Measurements from ENCODE around the gene FER. TPM values are rescaled to one million over a fixed set of nuclear protein-coding genes. Genes with fewer than 3 reads are reported as not detected.

Gene FER
- total and polyA plus RNA-seq, 2 of the 8 experiments (the other 6 are each of a cell fraction or from before 2014, with no cell fraction given), result 1.3 to 15.8 TPM

DNA sequence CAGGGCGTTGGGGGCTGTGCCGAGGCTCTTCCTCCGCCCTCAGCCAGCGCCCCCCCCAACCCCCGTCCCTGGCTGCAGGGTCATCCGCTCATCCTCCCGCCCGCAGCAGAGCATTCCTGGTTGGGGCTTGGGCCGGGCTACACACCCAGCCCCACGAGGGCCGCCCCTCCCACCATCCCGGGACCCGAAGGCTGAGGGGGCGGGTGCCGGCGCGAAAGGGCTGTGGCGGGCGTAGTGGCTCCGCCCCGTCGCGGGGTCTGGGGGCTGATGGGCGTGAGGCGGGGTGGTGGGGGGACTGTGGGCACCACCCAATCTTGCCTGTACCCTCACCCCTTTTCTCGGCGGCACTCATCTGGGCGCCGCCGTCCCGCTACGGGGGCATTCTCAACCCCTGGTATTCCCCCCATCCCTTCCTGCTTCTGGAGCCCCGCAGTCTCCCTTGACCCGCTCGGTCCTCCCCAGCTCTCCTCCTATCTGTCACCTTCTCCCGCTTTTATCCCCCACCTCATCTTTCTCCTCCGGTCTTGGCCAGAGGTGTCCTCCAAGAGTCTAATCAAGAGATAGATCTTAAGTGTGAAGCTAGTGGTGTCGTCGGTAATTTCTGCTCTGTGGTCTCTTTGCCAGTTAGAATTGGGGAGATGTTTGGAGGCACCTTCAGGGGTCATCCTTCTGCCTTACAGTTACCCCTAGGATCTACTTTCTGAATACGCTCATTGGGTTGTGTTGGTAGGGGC is 1.6 kb downstream of the FER start:
- H3K27me3 ChIP-seq (replicated peaks in 1 of 4; ENCODE audit: control insufficient read depth in 3 of 4, extremely low read depth in 1 of 4, insufficient read depth in 3 of 4, low read length in 3 of 4), result no peaks in the 10 kb centered on the region
- H3K4ac ChIP-seq (replicated peaks; ENCODE audit: insufficient read length, low read depth, low read length), result no peak overlapping the region
- peak overlapping the region; percentile 1 for H4K5ac ChIP-seq (ENCODE audit: insufficient read length, low read depth, low read length)
- FAIRE-seq, result no peak
- 3% methylated on average over 21 of the region's 40 CpGs; no CpG with 5 or more reads in 1 of the 2 experiments for WGBS, 2 experiments (ENCODE audit: extremely low coverage in 1 of 2, insufficient coverage in 1 of 2, insufficient read length in 1 of 2, insufficient replicate concordance in 2 of 2, low coverage in 1 of 2, low lambda C conversion rate in 2 of 2, missing lambda C conversion rate in 1 of 2)
- no peak overlapping the region for H3K56ac ChIP-seq (replicated peaks; ENCODE audit: insufficient read length, low read depth, low read length)
- ChIA-PET POLR2A (ENCODE audit: partially characterized antibody) (interaction anchor here (0.8 to 4.0 kb wide), 8 partner anchors 9 to 64 kb away, joined by 3 to 62 read pairs (median 6); no protein-coding TSS in a partner anchor), CTCF (ENCODE audit: partially characterized antibody) (interaction anchor here (1.1 to 2.2 kb wide), 4 partner anchors 14 to 68 kb away, joined by 3 to 11 read pairs (median 5); no protein-coding TSS in a partner anchor)
- H3K14ac ChIP-seq (ENCODE audit: insufficient read length), result no peak overlapping the region
- H3K36me3 ChIP-seq (ENCODE audit: control insufficient read depth in 2 of 4, insufficient read depth in 4 of 4, low read length in 3 of 4), result no peaks in the 10 kb centered on the region
- no peaks in the 10 kb centered on the region for H3K79me1 ChIP-seq (ENCODE audit: low read depth, low read length)
- 0 out of 2 replicates have a peak, but pooled peaks cover 3% of the 10 kb centered on the region for H3K23me2 ChIP-seq (ENCODE audit: low read depth, low read length)
- peak overlapping the region; percentile 74 to 100 (median 80) for H3K4me3 ChIP-seq (ENCODE audit: extremely low read depth in 1 of 4, insufficient read depth in 2 of 4, low read depth in 3 of 4, low read length in 4 of 4)
- H3K18ac ChIP-seq (ENCODE audit: extremely low read depth, low read length), result no peak overlapping the region; the same call in 1 of the 2 replicates
- peak overlapping the region; percentile 86 to 91 for H3K4me2 ChIP-seq (ENCODE audit: insufficient read depth in 1 of 2, low read depth in 2 of 2, low read length in 2 of 2)
- no peak overlapping the region for H2AK5ac ChIP-seq (ENCODE audit: low read depth, low read length)
- no peak overlapping the region; the same call in 1 of the 2 replicates for H2BK5ac ChIP-seq (ENCODE audit: low read depth, low read length)
- H4K8ac ChIP-seq (ENCODE audit: extremely low read depth, insufficient read depth, low read length), result peak overlapping the region; percentile 82; the same call in 1 of the 2 replicates
- peaks cover 0 to 14% of the 10 kb centered on the region in 2 experiments; a peak in 2 of 4 replicates for H3K79me2 ChIP-seq (ENCODE audit: control insufficient read depth in 1 of 2, insufficient read depth in 2 of 2, low read length in 2 of 2)
- H2BK15ac ChIP-seq (ENCODE audit: low read length), result no peak overlapping the region
- peak overlapping the region; percentile 74 for H2AFZ ChIP-seq (ENCODE audit: low read length)
- no peaks in the 10 kb centered on the region for H4K20me1 ChIP-seq (replicated peaks in 1 of 2; ENCODE audit: control insufficient read depth in 1 of 2, insufficient read depth in 2 of 2, low read length in 2 of 2)
- no peaks in the 10 kb centered on the region; a peak in 2 of 7 replicates for H3K4me1 ChIP-seq (replicated peaks in 1 of 4; ENCODE audit: control insufficient read depth in 3 of 4, insufficient read depth in 4 of 4, low read length in 3 of 4)
- no peak overlapping the region for H2BK20ac ChIP-seq (ENCODE audit: low read length)
- H3K27ac ChIP-seq (ENCODE audit: low read depth, low read length), result peak overlapping the region; percentile 39; the same call in 1 of the 2 replicates
- H3K9me3 ChIP-seq (ENCODE audit: insufficient read depth in 2 of 2, low read depth in 1 of 2, low read length in 1 of 2), result no peaks in the 10 kb centered on the region
- no peak overlapping the region for H3K23ac ChIP-seq (ENCODE audit: insufficient read length)
- peak overlapping the region; percentile 11 for H4K91ac ChIP-seq (replicated peaks; ENCODE audit: insufficient read length, low read length)
- H2BK12ac ChIP-seq (ENCODE audit: low read depth, low read length), result no peak overlapping the region
- no peak overlapping the region for H2BK120ac ChIP-seq (replicated peaks; ENCODE audit: low read depth, low read length)
- H3K9ac ChIP-seq (replicated peaks in 1 of 4; ENCODE audit: extremely low read depth in 1 of 4, low read depth in 3 of 4, low read length in 3 of 4), result peak overlapping the region in 3 of 4 experiments; percentile 25 to 76 (median 28); a peak in 6 of 7 replicates
- no peak for DNase-seq (ENCODE audit: low read depth in 1 of 2, low spot score in 2 of 2)
- TF ChIP-seq KDM1A (IDR thresholded peaks at IDR 0.05; ENCODE audit: borderline replicate concordance, low read length), result peak; percentile 6; the same call in 1 of the 2 replicates
- TF ChIP-seq, protein P1, sequence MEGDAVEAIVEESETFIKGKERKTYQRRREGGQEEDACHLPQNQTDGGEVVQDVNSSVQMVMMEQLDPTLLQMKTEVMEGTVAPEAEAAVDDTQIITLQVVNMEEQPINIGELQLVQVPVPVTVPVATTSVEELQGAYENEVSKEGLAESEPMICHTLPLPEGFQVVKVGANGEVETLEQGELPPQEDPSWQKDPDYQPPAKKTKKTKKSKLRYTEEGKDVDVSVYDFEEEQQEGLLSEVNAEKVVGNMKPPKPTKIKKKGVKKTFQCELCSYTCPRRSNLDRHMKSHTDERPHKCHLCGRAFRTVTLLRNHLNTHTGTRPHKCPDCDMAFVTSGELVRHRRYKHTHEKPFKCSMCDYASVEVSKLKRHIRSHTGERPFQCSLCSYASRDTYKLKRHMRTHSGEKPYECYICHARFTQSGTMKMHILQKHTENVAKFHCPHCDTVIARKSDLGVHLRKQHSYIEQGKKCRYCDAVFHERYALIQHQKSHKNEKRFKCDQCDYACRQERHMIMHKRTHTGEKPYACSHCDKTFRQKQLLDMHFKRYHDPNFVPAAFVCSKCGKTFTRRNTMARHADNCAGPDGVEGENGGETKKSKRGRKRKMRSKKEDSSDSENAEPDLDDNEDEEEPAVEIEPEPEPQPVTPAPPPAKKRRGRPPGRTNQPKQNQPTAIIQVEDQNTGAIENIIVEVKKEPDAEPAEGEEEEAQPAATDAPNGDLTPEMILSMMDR (IDR thresholded peaks at IDR 0.05; ENCODE audit: control extremely low read depth in 1 of 3, insufficient read depth in 1 of 3, low read depth in 1 of 3, low read length in 3 of 3), result peak in 1 of 3 experiments; percentile 10; a peak in 1 of 4 replicates
- TF ChIP-seq, protein P2, sequence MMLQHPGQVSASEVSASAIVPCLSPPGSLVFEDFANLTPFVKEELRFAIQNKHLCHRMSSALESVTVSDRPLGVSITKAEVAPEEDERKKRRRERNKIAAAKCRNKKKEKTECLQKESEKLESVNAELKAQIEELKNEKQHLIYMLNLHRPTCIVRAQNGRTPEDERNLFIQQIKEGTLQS (IDR thresholded peaks at IDR 0.05; ENCODE audit: insufficient read depth, low read depth, low read length), result no peak
- TF ChIP-seq RAD21 (IDR thresholded peaks at IDR 0.05 in 1 of 2, conservative IDR thresholded peaks at IDR 0.05 in 1 of 2; ENCODE audit: low read depth in 2 of 2, low read length in 2 of 2), result peak in 1 of 2 experiments; percentile 17; a peak in 2 of 4 replicates
- peak in 1 of 2 experiments; percentile 20; a peak in 1 of 3 replicates for TF ChIP-seq EP300 (IDR thresholded peaks at IDR 0.05; ENCODE audit: borderline replicate concordance in 1 of 2, low read depth in 2 of 2, low read length in 2 of 2)
- TF ChIP-seq KDM4A (IDR thresholded peaks at IDR 0.05; ENCODE audit: low read depth, low read length, severe bottlenecking), result peak; percentile 68
